SK-N-SH treated with all-trans-retinoic acid at 6 μM for 48 hours (cell line): Measurements from ENCODE around the gene CD300A.
"Not testable (repeated sequence)": the region's sequence is repeated elsewhere in the genome, so short reads cannot be mapped to it uniquely, and the experiment has no call there.

Source experiments
- ATAC-seq: fragments of 200-7000 bp; cut with Tn5 transposase; 3 replicates; pipeline ENCODE4 v1.9.1; 2020; ENCODE audit warnings: mild to moderate bottlenecking, moderate library complexity
- ARNTL ChIP-seq: fragments of 450-650 bp; formaldehyde crosslinking; IDR thresholded peaks from 2 replicates; pipeline ENCODE4 v1.5.0; 2020; ENCODE audit warnings: low read depth, mild to moderate bottlenecking, moderate library complexity, borderline replicate concordance
- CSDC2 ChIP-seq: fragments of 250-450 bp; sonication (Bioruptor Pico); IDR thresholded peaks from 2 replicates; pipeline ENCODE4 v1.5.0; 2020; ENCODE audit warnings: mild to moderate bottlenecking, moderate library complexity
- ESRRG ChIP-seq: fragments of 250-450 bp; sonication (Bioruptor Pico); IDR thresholded peaks from 2 replicates; pipeline ENCODE4 v1.6.1; 2021; ENCODE audit warnings: mild to moderate bottlenecking
- GLIS3 ChIP-seq: fragments of 250-450 bp; sonication (Bioruptor Pico); IDR thresholded peaks from 2 replicates; pipeline ENCODE4 v1.5.0; 2020; ENCODE audit warnings: mild to moderate bottlenecking, moderate library complexity
- ISL1 ChIP-seq: fragments of 250-450 bp; sonication (Bioruptor Pico); IDR thresholded peaks from 2 replicates; pipeline ENCODE4 v2.1.2; 2022; ENCODE audit warnings: mild to moderate bottlenecking, moderate library complexity
- OSR1 ChIP-seq: fragments of 250-450 bp; sonication (Bioruptor Pico); IDR thresholded peaks from 2 replicates; pipeline ENCODE4 v1.8.0; 2022; ENCODE audit warnings: moderate library complexity, mild to moderate bottlenecking, inconsistent platforms
- PPARA ChIP-seq: fragments of 250-450 bp; sonication (Bioruptor Pico); IDR thresholded peaks from 2 replicates; pipeline ENCODE4 v1.5.0; 2020; ENCODE audit warnings: mild to moderate bottlenecking, borderline replicate concordance
- RARB ChIP-seq: fragments of 250-450 bp; sonication (Bioruptor Pico); IDR thresholded peaks from 2 replicates; pipeline ENCODE4 v1.8.0; 2021; ENCODE audit warnings: mild to moderate bottlenecking, moderate library complexity
- SNAI2 ChIP-seq: fragments of 250-450 bp; sonication (Bioruptor Pico); IDR thresholded peaks from 2 replicates; pipeline ENCODE4 v1.5.0; 2020; ENCODE audit warnings: mild to moderate bottlenecking, moderate library complexity
- TCF4 ChIP-seq: fragments of 250-450 bp; sonication (Bioruptor Pico); IDR thresholded peaks from 2 replicates; pipeline ENCODE4 v1.8.0; 2021; ENCODE audit warnings: mild to moderate bottlenecking, moderate library complexity, borderline replicate concordance
- TOX ChIP-seq: fragments of 250-450 bp; sonication (Bioruptor Pico); IDR thresholded peaks from 2 replicates; pipeline ENCODE4 v1.8.0; 2021; ENCODE audit warnings: mild to moderate bottlenecking, moderate library complexity, borderline replicate concordance
- ZC3H10 ChIP-seq: fragments of 250-450 bp; sonication (Bioruptor Pico); IDR thresholded peaks from 2 replicates; pipeline ENCODE4 v1.5.1; 2021; ENCODE audit warnings: mild to moderate bottlenecking, moderate library complexity
- ZFP3 ChIP-seq: fragments of 250-450 bp; sonication (Bioruptor Pico); IDR thresholded peaks from 2 replicates; pipeline ENCODE4 v1.5.0; 2020; ENCODE audit warnings: mild to moderate bottlenecking, moderate library complexity
- ZFP30 ChIP-seq: fragments of 450-650 bp; formaldehyde crosslinking; IDR thresholded peaks from 2 replicates; pipeline ENCODE4 v1.5.0; 2022; ENCODE audit warnings: mild to moderate bottlenecking, moderate library complexity
- ZNF565 ChIP-seq: fragments of 450-650 bp; formaldehyde crosslinking; conservative IDR thresholded peaks from 2 replicates; pipeline ENCODE4 v1.5.0; 2020; ENCODE audit warnings: low read depth, mild to moderate bottlenecking, moderate library complexity
- ZNF70 ChIP-seq: fragments of 450-650 bp; formaldehyde crosslinking; IDR thresholded peaks from 2 replicates; pipeline ENCODE4 v1.5.0; 2020; ENCODE audit warnings: mild to moderate bottlenecking, moderate library complexity
- ZNF8 ChIP-seq: fragments of 450-650 bp; formaldehyde crosslinking; IDR thresholded peaks from 2 replicates; pipeline ENCODE4 v1.5.0; 2020; ENCODE audit warnings: mild to moderate bottlenecking, moderate library complexity
- TF ChIP-seq, protein P1 (sequence below): fragments of 250-450 bp; sonication (Bioruptor Pico); IDR thresholded peaks from 2 replicates; pipeline ENCODE4 v1.5.0; 2020; ENCODE audit warnings: mild to moderate bottlenecking, moderate library complexity
- TF ChIP-seq, protein P2 (sequence below): fragments of 250-450 bp; sonication (Bioruptor Pico); IDR thresholded peaks from 2 replicates; pipeline ENCODE4 v1.5.1; 2021; ENCODE audit warnings: mild to moderate bottlenecking, moderate library complexity
- TF ChIP-seq, protein P3 (sequence below): fragments of 250-450 bp; sonication (Bioruptor Pico); IDR thresholded peaks from 2 replicates; pipeline ENCODE4 v1.8.0; 2020; ENCODE audit warnings: mild to moderate bottlenecking, moderate library complexity, borderline replicate concordance
- TF ChIP-seq, protein P4 (sequence below): fragments of 250-450 bp; sonication (Bioruptor Pico); IDR thresholded peaks from 2 replicates; pipeline ENCODE4 v1.8.0; 2021; ENCODE audit warnings: low read depth, mild to moderate bottlenecking, moderate library complexity, borderline replicate concordance

The CD300A gene

DNA sequence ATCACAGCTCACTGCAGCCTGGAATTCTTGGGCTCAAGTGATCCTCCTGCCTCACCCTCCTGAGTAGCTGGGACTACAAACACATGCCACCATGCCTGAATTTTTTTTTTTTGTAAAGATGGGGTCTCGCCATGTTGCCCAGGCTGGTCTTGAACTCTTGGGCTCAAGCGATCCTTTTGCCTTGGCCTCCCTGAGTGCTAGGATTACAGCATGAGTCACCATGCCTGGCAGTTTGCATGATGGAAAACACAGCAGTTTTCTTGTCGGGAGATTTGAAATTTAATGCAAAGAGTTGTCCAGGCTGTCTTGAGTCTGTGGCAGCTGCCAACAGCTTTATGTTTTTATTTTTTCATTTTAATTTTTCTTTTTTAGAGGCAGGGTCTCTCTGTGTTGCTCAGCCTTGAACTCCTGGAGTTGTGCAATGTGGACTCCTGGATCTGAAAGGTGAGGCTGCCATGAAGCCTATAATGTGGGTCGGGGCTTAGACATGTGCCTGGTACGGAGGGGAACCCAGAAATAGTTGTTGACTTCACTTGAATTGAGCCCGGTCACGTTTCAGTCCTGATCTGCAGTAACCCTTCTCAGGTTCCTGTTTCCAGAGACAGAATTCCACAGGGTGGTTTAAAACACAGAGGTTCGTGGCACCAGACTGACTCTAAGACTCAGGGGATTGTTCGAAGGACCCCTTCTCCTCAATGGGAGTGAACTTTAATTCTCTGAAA is 18.7 kb downstream of the CD300A start (continued):
- TF ChIP-seq, protein P1, sequence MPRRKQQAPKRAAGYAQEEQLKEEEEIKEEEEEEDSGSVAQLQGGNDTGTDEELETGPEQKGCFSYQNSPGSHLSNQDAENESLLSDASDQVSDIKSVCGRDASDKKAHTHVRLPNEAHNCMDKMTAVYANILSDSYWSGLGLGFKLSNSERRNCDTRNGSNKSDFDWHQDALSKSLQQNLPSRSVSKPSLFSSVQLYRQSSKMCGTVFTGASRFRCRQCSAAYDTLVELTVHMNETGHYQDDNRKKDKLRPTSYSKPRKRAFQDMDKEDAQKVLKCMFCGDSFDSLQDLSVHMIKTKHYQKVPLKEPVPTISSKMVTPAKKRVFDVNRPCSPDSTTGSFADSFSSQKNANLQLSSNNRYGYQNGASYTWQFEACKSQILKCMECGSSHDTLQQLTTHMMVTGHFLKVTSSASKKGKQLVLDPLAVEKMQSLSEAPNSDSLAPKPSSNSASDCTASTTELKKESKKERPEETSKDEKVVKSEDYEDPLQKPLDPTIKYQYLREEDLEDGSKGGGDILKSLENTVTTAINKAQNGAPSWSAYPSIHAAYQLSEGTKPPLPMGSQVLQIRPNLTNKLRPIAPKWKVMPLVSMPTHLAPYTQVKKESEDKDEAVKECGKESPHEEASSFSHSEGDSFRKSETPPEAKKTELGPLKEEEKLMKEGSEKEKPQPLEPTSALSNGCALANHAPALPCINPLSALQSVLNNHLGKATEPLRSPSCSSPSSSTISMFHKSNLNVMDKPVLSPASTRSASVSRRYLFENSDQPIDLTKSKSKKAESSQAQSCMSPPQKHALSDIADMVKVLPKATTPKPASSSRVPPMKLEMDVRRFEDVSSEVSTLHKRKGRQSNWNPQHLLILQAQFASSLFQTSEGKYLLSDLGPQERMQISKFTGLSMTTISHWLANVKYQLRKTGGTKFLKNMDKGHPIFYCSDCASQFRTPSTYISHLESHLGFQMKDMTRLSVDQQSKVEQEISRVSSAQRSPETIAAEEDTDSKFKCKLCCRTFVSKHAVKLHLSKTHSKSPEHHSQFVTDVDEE (CRISPR knock-in tag), result no peak
- TF ChIP-seq GLIS3, result no peak
- TF ChIP-seq, all 23 proteins: peak for 0

DNA sequence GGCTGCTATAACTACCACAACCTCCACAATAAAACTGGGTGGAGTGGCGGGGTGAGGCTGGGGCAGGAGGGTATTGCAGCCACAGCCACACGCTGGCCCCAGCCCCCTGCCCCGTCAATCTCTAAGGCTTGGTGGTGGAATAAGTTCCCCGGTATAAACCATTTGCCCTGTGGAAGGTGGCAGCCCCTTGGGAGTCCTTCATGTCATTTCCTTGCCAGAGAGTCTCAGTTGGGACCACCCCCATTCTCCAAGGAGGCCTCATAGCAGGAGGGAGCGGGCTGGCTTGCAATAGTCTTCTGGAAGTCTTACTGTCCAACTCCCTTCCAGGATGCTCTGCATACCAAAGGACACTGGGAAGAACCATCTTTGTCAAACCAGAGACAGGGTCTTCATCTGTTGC is 19.4 kb downstream of the CD300A start:
- no peak for TF ChIP-seq ZNF8 (CRISPR knock-in tag)
- TF ChIP-seq ZC3H10 (CRISPR knock-in tag), result no peak
- TF ChIP-seq, protein P2, sequence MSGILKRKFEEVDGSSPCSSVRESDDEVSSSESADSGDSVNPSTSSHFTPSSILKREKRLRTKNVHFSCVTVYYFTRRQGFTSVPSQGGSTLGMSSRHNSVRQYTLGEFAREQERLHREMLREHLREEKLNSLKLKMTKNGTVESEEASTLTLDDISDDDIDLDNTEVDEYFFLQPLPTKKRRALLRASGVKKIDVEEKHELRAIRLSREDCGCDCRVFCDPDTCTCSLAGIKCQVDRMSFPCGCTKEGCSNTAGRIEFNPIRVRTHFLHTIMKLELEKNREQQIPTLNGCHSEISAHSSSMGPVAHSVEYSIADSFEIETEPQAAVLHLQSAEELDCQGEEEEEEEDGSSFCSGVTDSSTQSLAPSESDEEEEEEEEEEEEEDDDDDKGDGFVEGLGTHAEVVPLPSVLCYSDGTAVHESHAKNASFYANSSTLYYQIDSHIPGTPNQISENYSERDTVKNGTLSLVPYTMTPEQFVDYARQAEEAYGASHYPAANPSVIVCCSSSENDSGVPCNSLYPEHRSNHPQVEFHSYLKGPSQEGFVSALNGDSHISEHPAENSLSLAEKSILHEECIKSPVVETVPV (CRISPR knock-in tag), result no peak
- no peak for TF ChIP-seq ZNF565 (CRISPR knock-in tag)
- TF ChIP-seq ZNF70 (CRISPR knock-in tag), result no peak
- TF ChIP-seq ISL1 (CRISPR knock-in tag), result no peak
- TF ChIP-seq, protein P3, sequence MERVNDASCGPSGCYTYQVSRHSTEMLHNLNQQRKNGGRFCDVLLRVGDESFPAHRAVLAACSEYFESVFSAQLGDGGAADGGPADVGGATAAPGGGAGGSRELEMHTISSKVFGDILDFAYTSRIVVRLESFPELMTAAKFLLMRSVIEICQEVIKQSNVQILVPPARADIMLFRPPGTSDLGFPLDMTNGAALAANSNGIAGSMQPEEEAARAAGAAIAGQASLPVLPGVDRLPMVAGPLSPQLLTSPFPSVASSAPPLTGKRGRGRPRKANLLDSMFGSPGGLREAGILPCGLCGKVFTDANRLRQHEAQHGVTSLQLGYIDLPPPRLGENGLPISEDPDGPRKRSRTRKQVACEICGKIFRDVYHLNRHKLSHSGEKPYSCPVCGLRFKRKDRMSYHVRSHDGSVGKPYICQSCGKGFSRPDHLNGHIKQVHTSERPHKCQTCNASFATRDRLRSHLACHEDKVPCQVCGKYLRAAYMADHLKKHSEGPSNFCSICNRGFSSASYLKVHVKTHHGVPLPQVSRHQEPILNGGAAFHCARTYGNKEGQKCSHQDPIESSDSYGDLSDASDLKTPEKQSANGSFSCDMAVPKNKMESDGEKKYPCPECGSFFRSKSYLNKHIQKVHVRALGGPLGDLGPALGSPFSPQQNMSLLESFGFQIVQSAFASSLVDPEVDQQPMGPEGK (CRISPR knock-in tag), result no peak
- TF ChIP-seq SNAI2 (CRISPR knock-in tag), result no peak
- no peak for TF ChIP-seq RARB (CRISPR knock-in tag)
- TF ChIP-seq TOX (CRISPR knock-in tag), result no peak
- no peak for TF ChIP-seq ZFP30 (CRISPR knock-in tag)
- no peak for TF ChIP-seq GLIS3
- TF ChIP-seq ZFP3, result no peak
- no peak for TF ChIP-seq CSDC2
- TF ChIP-seq ARNTL, result no peak
- no peak for TF ChIP-seq TCF4 (CRISPR knock-in tag)
- TF ChIP-seq, protein P4, sequence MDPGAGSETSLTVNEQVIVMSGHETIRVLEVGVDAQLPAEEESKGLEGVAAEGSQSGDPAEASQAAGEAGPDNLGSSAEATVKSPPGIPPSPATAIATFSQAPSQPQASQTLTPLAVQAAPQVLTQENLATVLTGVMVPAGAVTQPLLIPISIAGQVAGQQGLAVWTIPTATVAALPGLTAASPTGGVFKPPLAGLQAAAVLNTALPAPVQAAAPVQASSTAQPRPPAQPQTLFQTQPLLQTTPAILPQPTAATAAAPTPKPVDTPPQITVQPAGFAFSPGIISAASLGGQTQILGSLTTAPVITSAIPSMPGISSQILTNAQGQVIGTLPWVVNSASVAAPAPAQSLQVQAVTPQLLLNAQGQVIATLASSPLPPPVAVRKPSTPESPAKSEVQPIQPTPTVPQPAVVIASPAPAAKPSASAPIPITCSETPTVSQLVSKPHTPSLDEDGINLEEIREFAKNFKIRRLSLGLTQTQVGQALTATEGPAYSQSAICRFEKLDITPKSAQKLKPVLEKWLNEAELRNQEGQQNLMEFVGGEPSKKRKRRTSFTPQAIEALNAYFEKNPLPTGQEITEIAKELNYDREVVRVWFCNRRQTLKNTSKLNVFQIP (CRISPR knock-in tag), result no peak
- TF ChIP-seq PPARA (CRISPR knock-in tag), result no peak
- TF ChIP-seq ESRRG (CRISPR knock-in tag), result no peak
- TF ChIP-seq OSR1 (CRISPR knock-in tag), result no peak
- ATAC-seq, result no peak

DNA sequence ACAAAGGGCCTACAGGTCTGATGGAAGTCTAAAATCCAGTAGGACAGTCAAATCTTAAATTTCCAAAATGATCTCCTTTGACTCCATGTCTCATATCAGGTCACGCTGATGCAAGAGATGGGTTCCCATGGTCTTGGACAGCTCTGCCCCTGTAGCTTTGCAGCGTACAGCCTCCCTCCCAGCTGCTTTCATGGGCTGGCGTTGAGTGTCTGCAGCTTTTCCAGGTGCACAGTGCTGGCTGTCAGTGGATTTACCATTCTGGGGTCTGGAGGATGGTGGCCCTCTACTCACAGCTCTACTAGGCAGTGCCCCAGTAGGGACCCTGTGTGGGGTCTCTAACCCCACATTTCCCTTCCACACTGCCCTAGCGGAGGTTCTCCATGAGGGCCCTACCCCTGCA is 21.8 kb downstream of the CD300A start:
- ATAC-seq, result not testable (repeated sequence)

DNA sequence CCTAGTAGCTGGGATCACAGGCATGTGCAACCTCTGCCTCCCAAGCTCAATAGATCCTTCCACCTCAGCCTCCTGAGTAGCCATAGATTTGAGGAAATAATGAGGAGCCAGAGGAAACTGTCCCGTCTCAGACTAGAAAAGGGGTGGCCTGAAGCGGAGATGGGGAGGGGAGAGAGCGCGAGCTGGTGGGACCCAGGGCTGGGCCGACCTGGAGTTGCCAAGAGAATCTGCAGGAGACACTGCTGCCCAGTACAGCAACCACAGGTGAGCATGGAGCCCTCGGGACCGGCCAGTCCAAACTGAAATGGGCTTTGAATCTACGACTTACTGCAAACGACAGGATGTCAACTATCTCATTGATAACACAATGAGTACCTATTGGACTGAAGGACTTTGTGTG is 24.3 kb downstream of the CD300A start:
- no peak for ATAC-seq
- TF ChIP-seq, protein P3 (CRISPR knock-in tag), result no peak
- TF ChIP-seq ZNF70 (CRISPR knock-in tag) (no peak), ZFP30 (CRISPR knock-in tag) (no peak), PPARA (CRISPR knock-in tag) (no peak), TOX (CRISPR knock-in tag) (no peak), CSDC2 (no peak), ESRRG (CRISPR knock-in tag) (no peak)
- TF ChIP-seq, protein P2 (CRISPR knock-in tag), result no peak
- TF ChIP-seq, protein P1 (CRISPR knock-in tag), result no peak
